ENCODE results near the gene CCDC188.

CCDC188 gene

GRCh38 chr22:20109411-20110358 lies 41.2 kb downstream of the CCDC188 start (continued):
- TF ChIP-seq, protein P1, sequence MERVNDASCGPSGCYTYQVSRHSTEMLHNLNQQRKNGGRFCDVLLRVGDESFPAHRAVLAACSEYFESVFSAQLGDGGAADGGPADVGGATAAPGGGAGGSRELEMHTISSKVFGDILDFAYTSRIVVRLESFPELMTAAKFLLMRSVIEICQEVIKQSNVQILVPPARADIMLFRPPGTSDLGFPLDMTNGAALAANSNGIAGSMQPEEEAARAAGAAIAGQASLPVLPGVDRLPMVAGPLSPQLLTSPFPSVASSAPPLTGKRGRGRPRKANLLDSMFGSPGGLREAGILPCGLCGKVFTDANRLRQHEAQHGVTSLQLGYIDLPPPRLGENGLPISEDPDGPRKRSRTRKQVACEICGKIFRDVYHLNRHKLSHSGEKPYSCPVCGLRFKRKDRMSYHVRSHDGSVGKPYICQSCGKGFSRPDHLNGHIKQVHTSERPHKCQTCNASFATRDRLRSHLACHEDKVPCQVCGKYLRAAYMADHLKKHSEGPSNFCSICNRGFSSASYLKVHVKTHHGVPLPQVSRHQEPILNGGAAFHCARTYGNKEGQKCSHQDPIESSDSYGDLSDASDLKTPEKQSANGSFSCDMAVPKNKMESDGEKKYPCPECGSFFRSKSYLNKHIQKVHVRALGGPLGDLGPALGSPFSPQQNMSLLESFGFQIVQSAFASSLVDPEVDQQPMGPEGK (tag by site-specific recombination; IDR thresholded peaks at IDR 0.05) = no peak
- TF ChIP-seq ZNF16 (tag by site-specific recombination; IDR thresholded peaks at IDR 0.05; ENCODE audit: low read depth) = no peak

- H3K4me3 ChIP-seq (ENCODE audit: low read depth, low read length) = no peak overlapping the region
- ChIA-PET POLR2A (interaction anchor here (0.8 kb wide), 1 partner anchor 8 kb away, joined by 3 read pairs; the partner anchor contains the start of gene TRMT2A), CTCF (interaction anchor here (0.8 kb wide), 1 partner anchor 20 kb away, joined by 3 read pairs; no protein-coding TSS in a partner anchor)
- peaks cover 4 to 98% of the 10 kb centered on the region in 2 experiments; a peak in 2 of 3 replicates for H3K36me3 ChIP-seq (ENCODE audit: control insufficient read depth in 2 of 2, insufficient read depth in 1 of 2, low read length in 2 of 2)
- TF ChIP-seq ZNF645 (tag by site-specific recombination; IDR thresholded peaks at IDR 0.05) (no peak), ZNF449 (tag by site-specific recombination; IDR thresholded peaks at IDR 0.05) (peak; percentile 18; the same call in 1 of the 2 replicates)
- no peaks in the 10 kb centered on the region for H3K9me3 ChIP-seq (ENCODE audit: control insufficient read depth, insufficient read depth, low read depth, low read length)
- no peak overlapping the region for H3K27ac ChIP-seq (ENCODE audit: extremely low read depth, low read depth, low read length)
- no peaks in the 10 kb centered on the region for H3K4me1 ChIP-seq (ENCODE audit: control insufficient read depth, insufficient read depth, low read length)
These were observed 42.1 kb downstream of the CCDC188 start for GRCh38 chr22:20108757-20109230.

- Histone ChIP-seq H3K9me3 (ENCODE audit: control insufficient read depth, insufficient read depth, low read depth, low read length) (no peaks in the 10 kb centered on the region), H3K27ac (ENCODE audit: extremely low read depth, low read depth, low read length) (no peak overlapping the region; the same call in 1 of the 2 replicates), H3K36me3 (ENCODE audit: control insufficient read depth in 2 of 2, insufficient read depth in 1 of 2, low read length in 2 of 2) (peaks cover 7 to 98% of the 10 kb centered on the region in 2 experiments; a peak in 2 of 3 replicates), H3K4me3 (ENCODE audit: low read depth, low read length) (no peak overlapping the region), H3K4me1 (ENCODE audit: control insufficient read depth, insufficient read depth, low read length) (no peaks in the 10 kb centered on the region)
- CTCF ChIA-PET = interaction anchor here (0.8 to 0.9 kb wide), 2 partner anchors 20 to 378 kb away, joined by 3 read pairs; no protein-coding TSS in a partner anchor
- POLR2A ChIA-PET = no interaction called here
- no peak for TF ChIP-seq PRDM6 (tag by site-specific recombination; IDR thresholded peaks at IDR 0.05)
- TF ChIP-seq, protein P2, sequence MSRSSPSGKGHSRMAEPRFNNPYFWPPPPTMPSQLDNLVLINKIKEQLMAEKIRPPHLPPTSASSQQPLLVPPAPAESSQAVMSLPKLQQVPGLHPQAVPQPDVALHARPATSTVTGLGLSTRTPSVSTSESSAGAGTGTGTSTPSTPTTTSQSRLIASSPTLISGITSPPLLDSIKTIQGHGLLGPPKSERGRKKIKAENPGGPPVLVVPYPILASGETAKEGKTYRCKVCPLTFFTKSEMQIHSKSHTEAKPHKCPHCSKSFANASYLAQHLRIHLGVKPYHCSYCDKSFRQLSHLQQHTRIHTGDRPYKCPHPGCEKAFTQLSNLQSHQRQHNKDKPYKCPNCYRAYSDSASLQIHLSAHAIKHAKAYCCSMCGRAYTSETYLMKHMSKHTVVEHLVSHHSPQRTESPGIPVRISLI (tag by site-specific recombination; IDR thresholded peaks at IDR 0.05) = no peak
- peak; percentile 71 for TF ChIP-seq ZNF341 (tag by site-specific recombination; IDR thresholded peaks at IDR 0.05; ENCODE audit: low read depth)
- TF ChIP-seq, protein P1 (tag by site-specific recombination; IDR thresholded peaks at IDR 0.05) = 0 out of 2 replicates have a peak, but pooled peaks have one; percentile 27
- peak; percentile 43; the same call in 1 of the 2 replicates for TF ChIP-seq ZNF600 (tag by site-specific recombination; IDR thresholded peaks at IDR 0.05)
- TF ChIP-seq GFI1B (tag by site-specific recombination; IDR thresholded peaks at IDR 0.05) = no peak
- TF ChIP-seq ZNF837 (tag by site-specific recombination; IDR thresholded peaks at IDR 0.05) = no peak
- peak; percentile 80 for TF ChIP-seq ZBTB17 (tag by site-specific recombination; IDR thresholded peaks at IDR 0.05)
These were observed 42.7 kb downstream of the CCDC188 start for GRCh38 chr22:20107951-20108756.
